SK-N-SH (cell line): ENCODE measurements around the gene GUCA2B. TPM values are rescaled to one million over a fixed set of nuclear protein-coding genes. Genes with fewer than 3 reads are reported as not detected.

Experiments
- CTCF ChIA-PET: fragments of 300-600, 350-600 bp; formaldehyde crosslinking; extraction: SDS; loops from one replicate; lab custom pipeline; 2021; lab: Yijun Ruan, JAX
- POLR2A ChIA-PET: fragments of 350-600 bp; sonication (Branson Sonifier 250); formaldehyde crosslinking; extraction: SDS; loops from one replicate; lab custom pipeline; 2020; ENCODE audit warnings: antibody characterized with exemption, inconsistent platforms; lab: Yijun Ruan, JAX
- DNase-seq: peaks from one replicate; pipeline ENCODE4 v3.0.0; 2012
- H2AFZ ChIP-seq: fragments of 200-600 bp; sonication (generic); 2 replicates; pipeline ENCODE4 v1.8.1; 2016; ENCODE audit warnings: antibody characterized with exemption, mild to moderate bottlenecking, low read depth
- H3F3A ChIP-seq: fragments of 200-600 bp; sonication (generic); replicated peaks from 2 replicates; pipeline ENCODE3; 2016; ENCODE audit warnings: antibody characterized with exemption, mild to moderate bottlenecking; ENCODE audit not compliant: insufficient read depth
- H3K27ac ChIP-seq, 2 experiments: fragments of 200-500 bp in 1 of 2; fragments of 200-600 bp in 1 of 2; sonication (Bioruptor generic) in 1 of 2; sonication (generic), shearing (Covaris generic) in 1 of 2; 2 replicates each; pipeline versions ENCODE4 v1.5.1 to v1.6.1; 2014 to 2016; ENCODE audit warnings: low read depth in 2 of 2, inconsistent platforms in 1 of 2, low read length in 1 of 2, mild to moderate bottlenecking in 1 of 2, mixed read lengths in 1 of 2
- H3K27me3 ChIP-seq: fragments of 200-600 bp; sonication (generic), shearing (Covaris generic); 2 replicates; pipeline ENCODE4 v1.6.1; 2016; ENCODE audit warnings: mixed run types; ENCODE audit not compliant: insufficient read depth
- H3K36me3 ChIP-seq, 2 experiments: fragments of 200-500 bp in 1 of 2; fragments of 200-600 bp in 1 of 2; sonication (Bioruptor generic) in 1 of 2; sonication (generic) in 1 of 2; replicated peaks in 1 of 2; 2 replicates each; pipeline versions ENCODE3 to v1.5.1; 2014 to 2016; ENCODE audit warnings: low read length in 1 of 2, mild to moderate bottlenecking in 1 of 2; ENCODE audit not compliant: insufficient read depth in 2 of 2, control insufficient read depth in 1 of 2
- H3K4me1 ChIP-seq, 2 experiments: fragments of 200-500 bp in 1 of 2; fragments of 200-600 bp in 1 of 2; sonication (Bioruptor generic) in 1 of 2; sonication (generic), shearing (Covaris generic) in 1 of 2; 2 replicates each; pipeline versions ENCODE4 v1.5.1 to v1.6.1; 2014 to 2016; ENCODE audit warnings: low read depth in 1 of 2, low read length in 1 of 2, mixed run types in 1 of 2; ENCODE audit not compliant: insufficient read depth in 2 of 2, control insufficient read depth in 1 of 2
- H3K4me2 ChIP-seq: fragments of 200-600 bp; sonication (generic), shearing (Covaris generic); 2 replicates; pipeline ENCODE4 v1.6.1; 2017; ENCODE audit warnings: mixed run types
- H3K4me3 ChIP-seq, 2 experiments: fragments of 200-500 bp in 1 of 2; fragments of 200-600 bp in 1 of 2; sonication (Bioruptor generic) in 1 of 2; sonication (generic), shearing (Covaris generic) in 1 of 2; 2 replicates each; pipeline versions ENCODE4 v1.5.1 to v1.8.1; 2014 to 2016; ENCODE audit warnings: low read depth in 2 of 2, inconsistent platforms in 1 of 2, low read length in 1 of 2, mild to moderate bottlenecking in 1 of 2, mixed read lengths in 1 of 2, moderate library complexity in 1 of 2
- H3K79me2 ChIP-seq: fragments of 200-600 bp; sonication (generic); 2 replicates; pipeline ENCODE4 v1.8.1; 2017; ENCODE audit warnings: mild to moderate bottlenecking; ENCODE audit not compliant: insufficient read depth
- H3K9ac ChIP-seq: fragments of 200-600 bp; sonication (generic); 2 replicates; pipeline ENCODE4 v1.6.1; 2017; ENCODE audit warnings: mixed run types
- H3K9me2 ChIP-seq: fragments of 200-600 bp; sonication (generic); 2 replicates; pipeline ENCODE4 v1.6.1; 2017; ENCODE audit warnings: mixed run types
- H3K9me3 ChIP-seq: fragments of 200-600 bp; sonication (generic); 2 replicates; pipeline ENCODE4 v1.6.1; 2017; ENCODE audit warnings: mixed run types, mild to moderate bottlenecking, moderate library complexity
- H4K20me1 ChIP-seq: fragments of 200-600 bp; sonication (generic); 2 replicates; pipeline ENCODE4 v1.6.1; 2017; ENCODE audit warnings: mild to moderate bottlenecking, mixed run types; ENCODE audit not compliant: insufficient read depth
- EZH2phosphoT487 ChIP-seq: fragments of 200-600 bp; sonication (generic); IDR thresholded peaks from 2 replicates; pipeline ENCODE4 v1.6.1; 2017; ENCODE audit warnings: low read depth, mixed run types, mild to moderate bottlenecking, antibody characterized with exemption, moderate library complexity, borderline replicate concordance
- FOSL2 ChIP-seq: IDR thresholded peaks from 2 replicates; pipeline ENCODE4 v1.4.0; 2012; ENCODE audit warnings: low read depth, mild to moderate bottlenecking, moderate library complexity, borderline replicate concordance
- FOXM1 ChIP-seq: IDR thresholded peaks from 2 replicates; pipeline ENCODE4 v1.4.0; 2012; ENCODE audit warnings: low read depth, mild to moderate bottlenecking
- IRF3 ChIP-seq: fragments of 150-350 bp; IDR thresholded peaks from 2 replicates; pipeline ENCODE4 v1.6.1; 2016; ENCODE audit warnings: mild to moderate bottlenecking, low read depth, low read length
- POLR2AphosphoS5 ChIP-seq: IDR thresholded peaks from 2 replicates; pipeline ENCODE4 v1.6.1; 2012; ENCODE audit warnings: low read depth, low read length
- TEAD4 ChIP-seq: IDR thresholded peaks from 2 replicates; pipeline ENCODE4 v1.4.0; 2012; ENCODE audit warnings: mild to moderate bottlenecking, borderline replicate concordance; ENCODE audit not compliant: insufficient read depth
- USF2 ChIP-seq: fragments of 150-350 bp; IDR thresholded peaks from 2 replicates; pipeline ENCODE4 v1.6.1; 2017; ENCODE audit warnings: antibody characterized with exemption, low read length, low read depth, borderline replicate concordance
- YY1 ChIP-seq: IDR thresholded peaks from 2 replicates; pipeline ENCODE4 v1.4.0; 2012; ENCODE audit warnings: low read depth, mild to moderate bottlenecking
- WGBS: methylation state at CpG from one replicate; pipeline ENCODE4 v1.1.6; 2017; ENCODE audit warnings: low lambda C conversion rate; 5-methylcytosine and 5-hydroxymethylcytosine counted together
- polyA plus RNA-seq, 3 experiments: library from polyadenylated mRNA; depleted of rRNA; stranded (reverse); fragments of >200 nt; gene quantifications; 2 replicates each; pipeline ENCODE4 v1.2.3, GENCODE V29; 2012
- TF ChIP-seq, protein P1 (sequence below): fragments of 200-600 bp; sonication (generic); IDR thresholded peaks from 2 replicates; pipeline ENCODE4 v1.6.1; 2017; ENCODE audit warnings: antibody characterized with exemption, mild to moderate bottlenecking, moderate library complexity
- TF ChIP-seq, protein P2 (sequence below): IDR thresholded peaks from 2 replicates; pipeline ENCODE4 v1.4.0; 2012; ENCODE audit warnings: low read depth

Gene GUCA2B
- polyA plus RNA-seq, 1 of the 3 experiments (the other 2 are of a cell fraction) = not detected

GRCh38 chr1:42163114-42163513 lies 9.9 kb downstream of the GUCA2B start:
- no peaks in the 10 kb centered on the region for H3K36me3 ChIP-seq
- ChIA-PET POLR2A (no interaction called here), CTCF (interaction anchor here (0.8 to 2.7 kb wide), 4 partner anchors 10 to 16 kb away, joined by 3 to 9 read pairs (median 4); no protein-coding TSS in a partner anchor)
- TF ChIP-seq, protein P1, sequence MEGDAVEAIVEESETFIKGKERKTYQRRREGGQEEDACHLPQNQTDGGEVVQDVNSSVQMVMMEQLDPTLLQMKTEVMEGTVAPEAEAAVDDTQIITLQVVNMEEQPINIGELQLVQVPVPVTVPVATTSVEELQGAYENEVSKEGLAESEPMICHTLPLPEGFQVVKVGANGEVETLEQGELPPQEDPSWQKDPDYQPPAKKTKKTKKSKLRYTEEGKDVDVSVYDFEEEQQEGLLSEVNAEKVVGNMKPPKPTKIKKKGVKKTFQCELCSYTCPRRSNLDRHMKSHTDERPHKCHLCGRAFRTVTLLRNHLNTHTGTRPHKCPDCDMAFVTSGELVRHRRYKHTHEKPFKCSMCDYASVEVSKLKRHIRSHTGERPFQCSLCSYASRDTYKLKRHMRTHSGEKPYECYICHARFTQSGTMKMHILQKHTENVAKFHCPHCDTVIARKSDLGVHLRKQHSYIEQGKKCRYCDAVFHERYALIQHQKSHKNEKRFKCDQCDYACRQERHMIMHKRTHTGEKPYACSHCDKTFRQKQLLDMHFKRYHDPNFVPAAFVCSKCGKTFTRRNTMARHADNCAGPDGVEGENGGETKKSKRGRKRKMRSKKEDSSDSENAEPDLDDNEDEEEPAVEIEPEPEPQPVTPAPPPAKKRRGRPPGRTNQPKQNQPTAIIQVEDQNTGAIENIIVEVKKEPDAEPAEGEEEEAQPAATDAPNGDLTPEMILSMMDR = no peak
- TF ChIP-seq POLR2AphosphoS5 (no peak), FOSL2 (no peak), EZH2phosphoT487 (no peak), USF2 (no peak), FOXM1 (no peak)
- TF ChIP-seq, protein P2, sequence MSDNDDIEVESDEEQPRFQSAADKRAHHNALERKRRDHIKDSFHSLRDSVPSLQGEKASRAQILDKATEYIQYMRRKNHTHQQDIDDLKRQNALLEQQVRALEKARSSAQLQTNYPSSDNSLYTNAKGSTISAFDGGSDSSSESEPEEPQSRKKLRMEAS = no peak
- no peak for DNase-seq
- H3K4me2 ChIP-seq = no peak overlapping the region
- H3K9ac ChIP-seq = no peak overlapping the region
- no peaks in the 10 kb centered on the region for H4K20me1 ChIP-seq
- 0 out of 2 replicates have a peak, but pooled peaks cover 9% of the 10 kb centered on the region for H3K9me3 ChIP-seq
- no peak overlapping the region for H3K27ac ChIP-seq
- no peaks in the 10 kb centered on the region for H3K9me2 ChIP-seq
- H3K79me2 ChIP-seq = no peaks in the 10 kb centered on the region
- no peak overlapping the region for H2AFZ ChIP-seq
- no peaks in the 10 kb centered on the region for H3K27me3 ChIP-seq
- no peaks in the 10 kb centered on the region for H3F3A ChIP-seq
- H3K4me1 ChIP-seq = peaks cover 0 to 13% of the 10 kb centered on the region in 2 experiments; a peak in 1 of 4 replicates
- 82% methylated on average over 2 of the region's 2 CpGs for WGBS
- no peak overlapping the region for H3K4me3 ChIP-seq

DNA sequence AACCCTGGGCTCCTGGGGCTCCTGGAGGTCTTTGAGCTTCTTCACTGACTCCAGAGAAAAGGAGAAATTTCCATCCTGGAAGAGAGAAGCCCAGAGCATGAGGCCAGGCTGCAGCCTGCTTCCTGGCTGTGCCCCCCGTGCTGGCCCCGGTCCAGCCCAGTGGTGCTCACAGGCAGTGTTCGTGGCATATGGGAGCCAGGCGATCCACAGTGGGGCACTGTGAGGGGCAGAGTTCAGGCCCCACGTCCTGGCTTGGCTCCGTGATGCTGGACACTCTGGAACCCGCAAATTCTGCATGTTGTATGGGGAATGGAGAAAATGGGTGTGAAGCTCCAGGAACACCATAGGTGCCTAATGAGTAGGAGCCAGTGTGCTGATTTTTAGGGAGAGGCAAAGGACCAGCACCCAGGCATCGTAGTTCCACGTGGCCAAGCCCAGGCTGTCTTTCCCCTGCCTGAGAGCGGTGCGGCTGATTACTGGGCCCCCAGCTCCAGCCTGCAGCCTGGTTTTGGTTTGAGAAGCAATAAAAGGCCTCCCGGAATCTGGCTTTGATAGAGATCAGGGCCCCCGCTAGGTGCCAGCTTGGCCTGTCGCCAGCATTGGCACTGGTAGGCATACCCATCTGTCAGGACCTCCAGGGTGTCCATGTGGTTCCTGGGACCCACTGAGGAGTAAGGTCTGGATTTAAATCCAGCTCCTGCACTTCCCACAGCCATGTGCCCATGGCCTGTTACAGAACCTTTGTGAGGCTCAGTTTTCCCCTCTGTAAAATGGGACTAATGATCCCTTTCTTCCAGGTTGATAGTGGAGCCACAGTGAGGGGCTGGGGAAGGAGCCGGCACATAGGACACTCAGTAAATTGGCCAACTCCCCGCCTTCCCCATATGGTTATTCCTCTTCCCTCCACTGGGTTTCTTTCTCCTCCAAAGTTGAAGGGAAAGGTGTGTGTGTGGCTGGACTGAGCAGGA lies 10.6 kb downstream of the GUCA2B start:
- no peak for DNase-seq
- H2AFZ ChIP-seq = no peak overlapping the region
- CTCF ChIA-PET = interaction anchor here (0.8 to 2.7 kb wide), 5 partner anchors 9 to 17 kb away, joined by 3 to 9 read pairs (median 3); no protein-coding TSS in a partner anchor

More for the DNA sequence above, 10.6 kb downstream of the GUCA2B start:
- Histone ChIP-seq H3K27me3 (no peaks in the 10 kb centered on the region), H4K20me1 (no peaks in the 10 kb centered on the region), H3K4me2 (no peak overlapping the region), H3K4me3 (no peak overlapping the region), H3K79me2 (no peaks in the 10 kb centered on the region), H3F3A (no peaks in the 10 kb centered on the region), H3K27ac (no peak overlapping the region), H3K4me1 (peaks cover 0 to 13% of the 10 kb centered on the region in 2 experiments; a peak in 1 of 4 replicates), H3K9me3 (0 out of 2 replicates have a peak, but pooled peaks cover 9% of the 10 kb centered on the region), H3K36me3 (no peaks in the 10 kb centered on the region), H3K9ac (no peak overlapping the region), H3K9me2 (no peaks in the 10 kb centered on the region)
- WGBS = 80% methylated on average over 13 of the region's 16 CpGs
- POLR2A ChIA-PET = no interaction called here
- no peak for TF ChIP-seq TEAD4
- no peak for TF ChIP-seq YY1
- no peak for TF ChIP-seq IRF3
